ENCODE results near the gene RMC1.

GRCh38 chr18:23553887-23554286 is 50.6 kb downstream of the RMC1 start:
- TF ChIP-seq CTCF (IDR thresholded peaks at IDR 0.05) (no peak), EP300 (IDR thresholded peaks at IDR 0.05) (no peak), POLR2A (IDR thresholded peaks at IDR 0.05) (no peak)

All from sigmoid colon (tissue), 4 donors.